Lung (tissue), 12 donors: ENCODE measurements around the gene CCNY. TPM values are rescaled to one million over a fixed set of nuclear protein-coding genes. Genes with fewer than 3 reads are reported as not detected.

Experiments used
- ATAC-seq: fragments of 200-7000 bp; cut with Tn5 transposase; one replicate; pipeline ENCODE4 v1.9.1; 2020; ENCODE audit warnings: moderate number of reproducible peaks; ENCODE audit not compliant: insufficient read depth, low FRiP score
- DNase-seq, 3 donors: peaks; one replicate each; pipeline ENCODE4 v3.0.0-alpha.2; 2013 to 2017
- H3K27ac ChIP-seq, 2 donors: one replicate each; pipeline ENCODE4 v1.5.1; 2013; ENCODE audit warnings: mild to moderate bottlenecking in 2 of 2, moderate library complexity in 2 of 2, control low read depth in 1 of 2, inconsistent platforms in 1 of 2, low read depth in 1 of 2, low read length in 1 of 2
- H3K27me3 ChIP-seq, 3 donors: one replicate each; pipeline ENCODE4 v1.5.1; 2013; ENCODE audit warnings: low read length in 2 of 3; ENCODE audit not compliant: control insufficient read depth in 3 of 3, insufficient read depth in 3 of 3
- H3K36me3 ChIP-seq, 4 donors: one replicate each; pipeline ENCODE4 v1.5.1; 2013; ENCODE audit warnings: low read length in 4 of 4, mild to moderate bottlenecking in 1 of 4, moderate library complexity in 1 of 4; ENCODE audit not compliant: control insufficient read depth in 4 of 4, insufficient read depth in 4 of 4
- H3K4me1 ChIP-seq, 5 donors: one replicate each; pipeline ENCODE4 v1.5.1; 2013; ENCODE audit warnings: low read length in 5 of 5, mild to moderate bottlenecking in 2 of 5, moderate library complexity in 1 of 5; ENCODE audit not compliant: control insufficient read depth in 5 of 5, insufficient read depth in 5 of 5
- H3K4me3 ChIP-seq: one replicate; pipeline ENCODE4 v1.5.1; 2013; ENCODE audit warnings: mild to moderate bottlenecking, control low read depth, moderate library complexity
- H3K9ac ChIP-seq, 2 donors: one replicate each; pipeline ENCODE4 v1.5.1; 2013; ENCODE audit warnings: low read length in 2 of 2, control low read depth in 1 of 2; ENCODE audit not compliant: insufficient read depth in 1 of 2
- H3K9me3 ChIP-seq, 4 donors: one replicate each; pipeline ENCODE4 v1.5.1; 2013; ENCODE audit warnings: low read length in 3 of 4, mild to moderate bottlenecking in 1 of 4, moderate library complexity in 1 of 4; ENCODE audit not compliant: control insufficient read depth in 4 of 4, insufficient read depth in 3 of 4
- CTCF ChIP-seq: IDR thresholded peaks from 2 replicates; pipeline ENCODE4 v1.5.1; 2012; ENCODE audit warnings: mild to moderate bottlenecking; ENCODE audit errors: control extremely low read depth, extremely low read depth
- WGBS, 2 donors: extraction: QIAGEN DNeasy Blood & Tissue Kit; methylation state at CpG; one replicate each; pipeline ENCODE4 v1.1.7; 2013; 5-methylcytosine and 5-hydroxymethylcytosine counted together
- polyA plus RNA-seq, 2 donors: library from polyadenylated mRNA; stranded (reverse); fragments of 200-250 nt; gene quantifications; one replicate each; pipeline ENCODE4 v1.2.1, GENCODE V29; 2013
- total RNA-seq, 2 donors: library from RNA; depleted of rRNA in 1 of 2; stranded (reverse); fragments of >200 nt in 1 of 2; gene quantifications; one replicate each; pipeline ENCODE4 v1.2.1, GENCODE V29; 2014 to 2021
- donor health status: control.
- donor health status: control.
- donor health status: Bipolar disorder and iron deficiency.
- donor health status: healthy.
- donor health status: DM: yes; HTN: yes; CAD: no.

Gene CCNY
- total and polyA plus RNA-seq, 4 donors = 26.6 to 63.0 (median 38.8) TPM

- DNase-seq (no peak), ATAC-seq (no peak)
- peaks cover 0 to 4% (median 0%) of the 10 kb centered on the region in 4 donors for H3K9me3 ChIP-seq
- H3K27me3 ChIP-seq = no peaks in the 10 kb centered on the region
- WGBS, 2 donors = 58 to 63% methylated on average over 2 of the region's 2 CpGs
- H3K4me1 ChIP-seq = peaks cover 9 to 54% (median 23%) of the 10 kb centered on the region in 5 donors
- no peak overlapping the region for H3K4me3 ChIP-seq
- H3K27ac ChIP-seq = no peak overlapping the region
- no peak for TF ChIP-seq CTCF
- H3K9ac ChIP-seq = no peak overlapping the region
- no peaks in the 10 kb centered on the region for H3K36me3 ChIP-seq
These were observed 54.0 kb downstream of the CCNY start for GRCh38 chr10:35390161-35390840.

- Histone ChIP-seq H3K9ac (no peak overlapping the region), H3K27ac (no peak overlapping the region), H3K9me3 (peaks cover 0 to 4% (median 0%) of the 10 kb centered on the region in 4 donors), H3K27me3 (no peaks in the 10 kb centered on the region), H3K4me1 (peaks cover 9 to 53% (median 27%) of the 10 kb centered on the region in 5 donors), H3K4me3 (no peak overlapping the region), H3K36me3 (no peaks in the 10 kb centered on the region)
- no peak for TF ChIP-seq CTCF
- ATAC-seq (no peak), DNase-seq (no peak)
- 96 to 98% methylated on average over 2 of the region's 2 CpGs for WGBS, 2 donors
These were observed 54.5 kb downstream of the CCNY start for GRCh38 chr10:35390843-35391152.

DNA sequence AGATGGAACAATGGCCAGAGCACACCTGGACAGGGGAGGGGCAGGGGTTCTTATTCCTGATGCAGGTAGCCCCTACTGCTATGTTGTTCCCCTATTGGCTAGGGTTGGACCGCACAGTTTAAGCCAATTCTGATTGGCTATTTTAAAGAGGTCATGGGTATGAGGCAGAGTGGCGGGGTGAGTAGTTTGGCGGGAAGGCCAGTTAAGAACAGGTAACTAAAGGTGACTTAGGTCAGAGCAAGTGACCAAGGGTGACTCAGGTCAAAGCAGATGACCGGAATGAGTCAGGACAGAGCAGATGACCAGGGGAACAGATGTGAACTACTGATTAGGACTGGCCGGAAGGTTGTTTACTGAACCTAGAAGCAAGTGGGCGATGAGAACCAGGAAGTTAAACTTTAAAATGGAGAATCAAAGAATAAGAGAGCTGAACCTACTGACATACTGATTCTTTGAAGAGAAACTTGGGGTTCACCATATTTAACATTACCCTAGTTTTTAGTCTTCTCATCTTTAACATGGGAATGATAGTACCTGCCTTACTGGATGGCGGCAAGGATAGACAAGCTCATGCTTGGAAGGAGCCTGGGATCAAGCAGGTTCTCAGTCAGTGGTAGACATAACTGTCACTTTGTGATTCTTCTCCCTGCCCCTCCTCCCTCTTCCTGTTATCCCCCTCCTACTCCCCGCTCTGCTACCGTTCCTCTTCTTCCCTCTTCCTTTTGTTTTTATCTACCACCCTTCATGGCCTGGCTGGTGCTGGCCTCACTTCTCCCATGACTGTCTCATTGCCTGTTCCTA, 55.0 kb downstream of the CCNY start:
- Histone ChIP-seq H3K9me3 (peaks cover 0 to 4% (median 0%) of the 10 kb centered on the region in 4 donors), H3K27ac (no peak overlapping the region), H3K9ac (no peak overlapping the region), H3K4me3 (no peak overlapping the region), H3K36me3 (no peaks in the 10 kb centered on the region), H3K4me1 (peaks cover 9 to 52% (median 27%) of the 10 kb centered on the region in 5 donors), H3K27me3 (no peaks in the 10 kb centered on the region)
- no peak for TF ChIP-seq CTCF
- WGBS, 2 donors = 73 to 80% methylated on average over 9 of the region's 9 CpGs
- no peak for DNase-seq
- ATAC-seq = no peak
